Fibroblast of skin of right biceps (primary cell): Measurements from ENCODE around the gene LSM2.

Source experiments
- DNase-seq: peaks from one replicate; pipeline ENCODE4 v3.0.0-alpha.2; 2013

The LSM2 gene

DNA sequence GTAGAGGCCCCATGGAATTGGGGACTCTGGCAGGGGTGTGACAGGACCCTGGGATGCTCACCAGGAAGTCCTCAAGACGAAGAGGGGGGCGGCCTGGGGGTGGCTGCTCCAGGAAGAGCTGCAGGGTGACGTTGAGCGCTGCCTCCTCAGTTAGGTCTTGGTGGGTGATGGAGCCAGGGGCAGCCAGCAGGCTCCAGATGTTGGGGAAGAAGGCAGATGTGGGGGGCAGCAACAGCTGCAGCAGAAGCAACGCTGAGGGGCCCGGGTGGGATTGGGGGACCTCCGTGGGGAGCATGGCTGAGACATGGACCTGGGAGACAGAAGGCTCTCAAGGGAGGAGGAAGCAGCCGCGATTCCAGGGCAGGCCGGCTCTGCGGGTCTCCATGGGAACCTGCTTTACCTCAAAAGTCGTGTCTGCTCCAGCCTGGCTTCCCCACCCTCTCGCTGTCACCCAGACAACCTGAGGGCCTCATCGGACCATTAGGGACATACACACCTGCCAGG, 30.2 kb downstream of the LSM2 start:
- no peak for DNase-seq

DNA sequence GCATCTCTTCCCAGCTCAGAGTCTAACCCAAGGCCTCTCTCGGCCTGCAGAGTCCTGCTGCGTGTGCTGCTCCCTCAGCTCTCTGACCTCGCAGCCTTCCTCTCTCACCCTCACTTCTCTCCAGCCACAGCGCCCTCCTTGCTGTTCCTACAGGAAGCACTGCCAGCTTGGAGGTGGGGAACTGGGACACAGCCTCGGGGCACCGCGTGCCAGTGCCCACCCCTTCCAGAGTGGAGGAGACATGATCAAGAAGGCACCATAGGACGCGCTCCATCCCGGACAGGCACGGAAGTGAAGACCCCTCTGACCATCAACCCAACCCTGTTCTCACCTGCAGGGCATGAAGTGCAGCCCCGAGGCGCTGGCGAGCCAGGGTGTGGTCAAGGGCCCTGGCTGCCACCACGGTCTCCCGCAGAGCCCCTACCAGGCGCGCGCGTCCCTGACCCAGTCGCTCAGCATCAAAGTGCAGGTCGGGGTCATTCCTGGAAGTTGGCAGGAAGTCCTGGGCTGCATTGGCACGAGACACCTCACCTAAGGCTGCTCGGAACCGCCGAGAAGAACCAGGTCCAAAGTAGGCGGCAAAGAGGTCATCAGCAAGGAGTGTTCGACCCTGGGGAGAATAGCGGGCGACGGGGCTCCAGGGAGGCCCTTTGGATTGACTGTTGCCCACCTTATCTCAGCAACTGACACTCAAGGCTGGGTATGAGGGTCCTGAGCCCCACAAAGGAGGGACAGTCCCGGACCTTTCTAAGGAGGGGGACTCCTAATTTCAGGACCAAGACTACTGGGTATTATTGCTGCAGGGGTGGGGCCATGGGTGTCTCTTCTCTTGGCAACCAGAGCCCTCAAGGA, 30.9 kb downstream of the LSM2 start:
- DNase-seq, result no peak

DNA sequence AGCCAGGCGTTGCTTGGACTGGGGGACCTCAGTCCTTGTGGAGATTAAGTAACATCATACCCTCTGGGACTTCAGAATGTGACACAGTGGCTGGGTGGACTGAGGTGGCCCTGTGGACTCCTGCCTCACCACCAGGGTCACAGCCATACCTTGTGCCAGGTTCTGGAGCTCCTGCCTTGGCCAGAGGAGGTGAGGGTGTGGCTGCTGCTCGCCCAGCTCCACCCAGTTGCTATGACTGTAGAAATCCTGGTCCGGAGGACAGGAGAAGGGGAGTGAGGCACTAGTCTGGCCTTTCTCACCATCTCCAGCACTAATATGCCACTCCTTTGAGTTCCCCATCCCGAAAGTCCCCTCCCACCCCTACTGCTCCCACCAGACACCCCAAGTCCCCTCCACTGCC, 31.6 kb downstream of the LSM2 start:
- DNase-seq, result no peak

DNA sequence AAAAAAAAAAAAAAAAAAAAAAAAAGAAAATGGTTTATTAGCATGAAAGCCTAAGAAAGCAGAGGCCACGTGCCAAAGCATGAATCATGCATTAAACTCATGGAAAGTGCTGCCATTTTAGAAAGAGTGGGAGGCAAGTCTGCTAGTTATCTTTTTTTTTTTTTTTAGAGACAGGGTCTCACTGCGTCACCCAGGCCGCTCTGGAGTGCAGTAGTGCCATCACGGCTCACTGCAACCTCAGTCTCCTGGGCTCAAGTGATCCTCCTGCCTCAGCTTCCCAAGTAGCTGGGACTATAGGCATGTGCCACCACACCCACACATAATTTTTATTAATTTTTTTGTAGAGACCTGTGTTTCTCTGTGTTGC, 34.8 kb downstream of the LSM2 start:
- DNase-seq, result peak; percentile 56

DNA sequence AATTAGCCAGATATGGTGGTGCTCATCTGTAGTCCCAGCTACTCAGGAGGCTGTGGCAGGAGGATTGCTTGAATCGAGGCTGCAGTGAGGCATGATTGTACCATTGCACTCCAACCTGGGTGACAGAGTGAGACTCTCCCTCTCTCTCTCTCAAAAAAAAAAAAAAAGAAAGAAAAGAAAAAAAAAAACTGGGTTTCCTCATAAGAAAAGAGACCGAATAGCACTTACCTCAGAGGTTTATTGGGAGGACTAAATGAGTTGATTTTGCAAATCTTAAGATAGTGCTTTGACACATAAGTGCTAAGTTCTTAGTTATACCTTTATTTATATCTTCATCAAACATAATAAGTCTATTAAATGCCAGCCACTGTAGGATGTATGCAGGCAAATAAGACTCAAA, 35.9 kb downstream of the LSM2 start:
- DNase-seq, result no peak

DNA sequence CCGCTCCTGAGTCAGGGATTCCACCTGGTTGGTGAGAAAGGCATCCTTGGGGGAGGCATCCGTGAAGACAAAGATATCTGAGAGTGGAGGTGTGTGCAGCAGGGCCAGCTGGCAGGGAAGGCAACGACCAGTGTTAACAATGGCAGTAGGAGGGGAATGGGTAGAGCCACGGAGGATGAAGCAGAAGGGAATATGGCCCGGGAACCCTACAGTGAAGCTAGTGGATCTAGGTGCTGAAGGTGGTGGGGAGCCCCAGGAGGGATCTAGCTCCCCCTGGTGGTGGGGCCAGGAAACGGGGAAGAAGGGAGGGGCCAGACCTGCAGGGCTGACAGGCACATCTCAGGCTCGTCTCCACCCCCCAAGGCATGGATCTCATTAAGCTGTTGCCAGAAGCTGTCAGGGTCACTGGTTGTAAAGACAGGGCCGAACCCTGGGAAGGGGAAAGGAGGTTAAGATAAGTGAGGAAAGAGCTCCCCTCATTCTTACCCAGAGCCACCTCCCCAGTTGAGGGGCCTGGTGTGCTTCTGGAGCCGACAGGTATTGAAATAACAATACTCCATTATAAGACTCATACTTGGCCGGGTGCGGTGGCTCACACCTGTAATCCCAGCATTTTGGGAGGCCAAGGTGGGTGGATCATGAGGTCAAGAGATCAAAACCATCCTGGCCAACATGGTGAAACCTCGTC, 36.9 kb downstream of the LSM2 start:
- peak; percentile 46 for DNase-seq

DNA sequence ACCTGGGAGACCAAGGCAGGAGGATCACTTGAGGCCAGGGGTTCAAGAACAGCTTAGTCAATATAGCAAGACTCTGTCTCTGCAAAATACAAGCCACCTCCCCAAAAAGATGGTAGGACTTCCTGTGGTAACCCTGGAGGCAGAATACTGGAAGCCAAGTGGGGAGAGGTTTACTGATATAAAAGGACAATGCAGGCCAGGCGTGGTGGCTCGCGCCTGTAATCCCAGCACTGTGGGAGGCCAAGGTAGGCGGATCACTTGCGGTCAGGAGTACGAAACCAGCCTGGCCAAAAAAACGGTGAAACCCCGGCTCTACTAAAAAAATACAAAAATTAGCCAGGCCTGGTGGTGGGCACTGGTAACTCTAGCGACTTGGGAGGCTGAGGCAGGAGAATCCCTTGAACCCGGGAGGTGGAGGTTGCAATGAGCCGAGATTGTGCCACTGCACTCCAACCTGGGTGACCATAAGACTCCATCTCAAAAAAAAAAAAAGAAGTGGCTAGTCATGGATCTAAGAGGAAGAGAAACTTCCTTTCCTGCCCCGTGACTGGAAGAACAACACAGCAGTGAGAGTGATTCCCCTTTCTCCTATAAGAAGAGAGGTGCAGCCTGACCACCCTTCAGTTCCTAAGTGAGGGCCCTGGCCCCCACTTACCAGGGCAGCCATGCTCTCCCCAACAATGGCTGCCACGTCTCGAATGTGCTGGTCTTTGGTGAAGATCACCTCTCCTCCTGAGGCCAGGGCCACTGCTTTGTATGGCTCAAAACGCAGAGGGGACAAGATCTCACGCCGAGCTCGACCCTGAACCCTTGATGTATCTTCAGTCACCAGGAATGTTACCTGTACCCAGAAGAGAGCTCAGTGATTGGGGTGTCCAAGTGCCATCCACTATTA, 38.2 kb downstream of the LSM2 start:
- DNase-seq, result no peak

DNA sequence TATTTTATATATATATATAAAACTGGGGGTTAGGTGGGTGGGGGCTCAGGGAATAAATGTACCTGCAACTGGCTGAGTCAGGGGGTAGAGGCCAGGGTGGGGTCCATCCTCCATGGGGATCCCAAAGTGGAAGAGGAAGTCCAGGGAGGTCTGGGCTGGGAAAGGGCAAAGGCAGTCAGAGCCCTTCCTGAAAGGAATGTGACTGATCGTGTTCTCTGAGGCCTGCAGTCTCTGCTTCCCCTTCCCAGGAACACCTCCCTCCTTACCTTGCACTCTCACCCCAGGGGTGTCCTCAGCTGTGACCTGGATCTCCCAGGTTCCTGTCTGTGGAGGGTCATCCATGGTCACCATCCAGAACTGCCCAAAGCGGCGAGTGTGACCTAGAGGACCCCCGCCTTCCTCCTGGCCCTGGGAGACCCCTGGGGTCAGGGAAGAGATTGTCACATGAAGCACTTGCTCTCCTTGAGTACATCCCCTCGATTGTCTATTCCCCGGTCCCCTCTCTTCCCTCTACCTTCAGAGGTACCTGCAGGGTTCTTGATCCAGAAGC, 39.6 kb downstream of the LSM2 start:
- DNase-seq, result no peak

DNA sequence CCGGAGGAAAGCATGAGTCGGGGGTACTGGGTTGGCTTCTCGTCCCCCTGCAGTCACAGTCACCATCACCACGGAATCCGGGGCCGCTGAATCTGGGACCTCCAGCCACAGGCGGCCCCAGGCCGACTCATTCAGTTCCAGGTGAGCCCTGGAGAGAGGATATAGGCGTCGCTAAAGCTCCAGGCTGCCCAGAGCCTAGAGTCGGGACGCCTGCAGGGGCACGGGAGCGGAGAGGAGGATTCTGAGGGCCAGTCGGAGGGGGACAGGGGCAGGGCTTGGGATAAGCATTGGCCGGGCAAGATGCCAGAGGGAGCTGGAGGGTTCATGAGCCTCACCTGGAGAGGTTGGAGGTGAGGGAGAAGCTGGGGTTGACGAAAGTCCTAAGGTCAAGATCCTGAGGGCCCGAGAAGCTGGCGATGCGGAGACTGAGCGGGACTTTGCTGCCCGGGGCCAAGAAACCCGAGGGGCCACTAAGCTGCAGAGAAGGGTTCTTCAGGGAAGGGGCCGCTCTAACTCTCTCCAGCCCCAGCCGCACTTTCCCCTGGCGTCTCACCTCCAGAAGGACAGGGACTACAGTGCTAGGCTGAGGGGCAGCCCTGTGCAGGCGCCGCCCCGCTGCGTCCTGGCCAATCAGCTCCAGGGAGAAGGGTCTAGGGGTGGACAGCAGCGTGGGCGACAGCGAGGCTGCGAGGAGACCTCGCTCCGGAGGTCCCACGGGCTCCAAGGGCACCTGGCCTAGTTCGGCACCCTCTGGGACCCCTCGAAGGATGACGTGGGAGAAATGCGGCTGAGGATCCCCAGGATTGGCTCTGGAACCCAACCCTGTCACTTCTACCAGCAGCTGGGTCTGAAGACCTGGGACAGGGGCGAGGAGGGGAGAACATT, 40.6 kb downstream of the LSM2 start:
- DNase-seq, result peak; percentile 16

DNA sequence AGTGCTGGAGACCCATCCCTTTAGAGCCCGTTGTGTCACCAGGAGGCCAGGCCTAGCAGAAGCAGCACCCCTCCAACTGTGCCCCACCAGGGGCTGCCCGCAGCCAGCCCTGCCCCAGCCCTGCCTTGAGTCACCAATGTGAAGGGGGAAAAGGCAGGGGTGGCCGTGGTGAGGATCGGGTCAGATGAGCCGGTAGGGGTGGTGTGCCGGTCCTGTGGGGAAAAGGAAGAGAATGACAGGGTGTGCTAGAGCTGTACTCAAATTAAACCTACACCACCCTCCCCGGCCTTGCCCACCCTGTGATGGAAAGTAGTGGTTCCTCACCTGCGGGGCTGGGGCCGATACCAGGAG, 41.2 kb downstream of the LSM2 start:
- no peak for DNase-seq

DNA sequence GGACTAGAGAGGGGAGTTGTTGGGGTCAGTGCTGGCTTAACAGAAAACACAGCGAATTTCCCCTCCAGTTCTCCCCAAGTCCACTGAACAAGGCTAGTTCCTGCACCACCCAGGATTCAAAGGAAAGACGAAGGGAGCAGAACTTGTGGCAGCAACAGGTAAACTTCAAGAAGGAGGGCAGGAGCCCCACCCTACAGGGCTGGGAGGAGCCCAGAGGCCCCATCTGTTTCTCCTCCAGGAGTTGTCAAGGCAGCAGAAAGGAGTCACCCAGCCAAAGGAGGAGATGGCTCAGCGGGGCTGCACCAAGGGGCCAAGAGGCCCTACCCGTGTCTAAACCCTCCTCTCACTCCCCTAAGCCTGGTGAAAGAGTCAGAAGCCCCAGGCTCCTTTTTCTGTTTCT, 42.6 kb downstream of the LSM2 start:
- no peak for DNase-seq

DNA sequence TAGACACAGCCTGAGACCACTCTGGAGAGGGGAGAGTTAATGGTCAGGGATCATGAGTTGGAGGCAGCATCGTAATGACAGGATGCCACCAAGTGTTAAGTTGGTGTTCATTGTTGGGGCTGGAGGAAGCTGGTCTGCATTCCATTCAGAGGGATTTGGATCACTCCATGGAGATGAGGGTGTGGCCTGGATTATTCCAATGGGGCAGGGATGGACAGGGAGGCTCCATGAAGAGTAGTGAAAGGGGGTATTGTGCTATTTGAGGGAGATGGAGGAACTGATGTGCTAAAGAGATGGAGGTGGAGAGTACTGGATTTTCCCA, 43.2 kb downstream of the LSM2 start:
- peak; percentile 74 for DNase-seq

DNA sequence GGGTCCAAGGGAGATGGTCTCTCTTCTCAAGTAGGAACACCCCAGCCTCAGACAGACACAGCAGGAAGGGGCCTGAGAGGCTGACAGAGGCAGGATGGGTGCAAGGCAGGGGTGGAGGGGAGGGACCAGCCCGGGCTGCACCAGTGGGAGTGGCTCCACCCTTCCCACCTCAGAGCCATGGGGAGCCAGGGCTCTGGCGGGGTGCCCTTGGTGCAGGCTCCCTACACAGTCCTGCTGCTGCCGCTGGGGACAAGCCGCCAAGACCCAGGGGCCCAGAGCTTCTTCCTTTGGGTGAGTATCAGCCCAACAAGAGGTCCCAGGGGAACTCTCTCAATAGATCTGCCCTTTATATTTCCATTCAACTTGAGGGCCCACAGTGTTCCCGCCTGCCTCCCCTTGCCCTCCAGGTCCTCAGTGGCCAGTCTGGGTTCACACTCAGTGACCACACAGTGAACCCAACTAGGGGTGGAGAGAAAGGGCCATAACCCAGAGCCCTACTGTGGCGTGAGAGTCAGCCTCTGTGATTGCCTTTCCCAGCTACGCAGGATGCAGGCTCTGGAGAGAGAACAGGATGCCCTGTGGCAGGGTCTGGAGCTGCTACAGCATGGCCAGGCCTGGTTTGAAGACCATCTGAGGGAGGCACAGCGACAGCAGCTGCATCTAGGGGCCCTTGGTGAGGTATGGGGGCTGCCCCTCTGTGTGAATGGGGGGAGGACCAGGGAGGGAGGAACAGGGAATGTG, 43.7 kb downstream of the LSM2 start:
- no peak for DNase-seq

DNA sequence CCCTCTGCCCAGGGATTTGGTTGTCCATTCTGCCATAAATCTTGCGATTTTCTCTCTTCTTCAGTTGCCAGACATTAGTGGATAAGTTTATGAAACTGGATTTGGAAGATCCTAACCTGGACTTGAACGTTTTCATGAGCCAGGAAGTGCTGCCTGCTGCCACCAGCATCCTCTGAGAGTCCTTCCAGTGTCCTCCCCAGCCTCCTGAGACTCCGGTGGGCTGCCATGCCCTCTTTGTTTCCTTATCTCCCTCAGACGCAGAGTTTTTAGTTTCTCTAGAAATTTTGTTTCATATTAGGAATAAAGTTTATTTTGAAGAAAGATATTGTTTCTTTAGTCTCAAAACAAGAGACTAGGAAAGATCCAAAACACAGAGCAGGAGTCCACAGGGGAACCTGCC, 44.4 kb downstream of the LSM2 start, which contains the start of gene SAPCD1:
TSS of gene SAPCD1 (plus strand) at position 301 of the 400 bp plus-strand sequence. CDS start 399 bp downstream, outside the sequence.
- no peak for DNase-seq

DNA sequence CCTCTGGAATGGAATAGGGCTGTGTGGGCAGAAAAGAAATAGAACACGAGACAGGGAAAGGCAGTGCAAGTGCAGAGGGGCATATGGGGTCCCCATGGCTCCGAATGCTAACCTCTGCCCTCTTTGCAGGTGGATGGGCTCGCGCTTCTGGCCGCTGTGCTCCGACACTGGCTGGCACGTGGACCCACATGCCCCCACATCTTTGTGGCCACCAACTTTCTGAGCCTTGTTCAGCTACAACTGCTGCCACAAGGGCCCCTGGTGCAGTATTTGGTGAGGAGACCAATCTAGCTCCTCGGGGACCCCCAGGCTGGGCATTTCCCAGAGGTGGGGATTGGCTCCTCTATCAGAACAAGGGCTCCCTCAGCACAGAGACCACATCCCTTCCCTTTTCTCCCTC, 45.4 kb downstream of the LSM2 start:
- no peak for DNase-seq

DNA sequence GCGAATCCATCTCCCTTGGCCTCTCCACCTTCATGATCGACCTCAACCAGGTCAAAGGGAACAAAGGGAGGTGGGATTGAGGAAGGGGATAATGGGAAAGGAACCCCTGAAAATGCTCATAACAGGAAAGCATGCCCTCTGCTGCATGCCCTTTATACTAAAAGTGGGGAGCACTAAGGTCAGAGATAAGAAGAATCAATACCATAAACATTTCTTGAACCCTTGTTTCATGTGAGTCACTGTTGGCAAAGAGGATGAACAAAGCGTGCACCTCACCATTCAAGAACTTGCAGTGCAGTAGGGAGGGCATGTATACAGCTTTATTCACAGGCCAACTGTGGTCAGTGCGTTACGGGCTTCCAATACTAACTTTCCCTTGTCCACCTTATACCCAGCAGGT, 46.0 kb downstream of the LSM2 start:
- no peak for DNase-seq

DNA sequence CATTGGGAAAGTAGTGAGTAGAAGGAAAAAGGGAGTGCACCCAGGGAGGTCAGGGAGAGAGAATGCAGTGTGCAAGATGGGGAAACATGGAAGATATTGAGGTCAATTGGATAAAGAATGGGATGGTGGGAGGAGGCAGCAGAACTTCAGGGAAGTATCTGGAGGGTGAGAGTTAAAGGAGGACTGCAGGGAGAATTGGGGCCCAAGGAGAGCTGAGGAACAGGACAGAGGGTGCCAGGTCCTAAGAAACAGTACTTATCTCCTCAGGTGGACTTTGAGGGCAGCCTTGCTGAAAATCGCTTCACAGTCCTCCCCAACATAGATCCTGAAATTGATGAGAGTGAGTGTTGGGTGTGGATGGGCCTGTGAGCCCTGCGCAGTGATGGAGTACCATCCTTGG, 48.5 kb downstream of the LSM2 start:
- no peak for DNase-seq

DNA sequence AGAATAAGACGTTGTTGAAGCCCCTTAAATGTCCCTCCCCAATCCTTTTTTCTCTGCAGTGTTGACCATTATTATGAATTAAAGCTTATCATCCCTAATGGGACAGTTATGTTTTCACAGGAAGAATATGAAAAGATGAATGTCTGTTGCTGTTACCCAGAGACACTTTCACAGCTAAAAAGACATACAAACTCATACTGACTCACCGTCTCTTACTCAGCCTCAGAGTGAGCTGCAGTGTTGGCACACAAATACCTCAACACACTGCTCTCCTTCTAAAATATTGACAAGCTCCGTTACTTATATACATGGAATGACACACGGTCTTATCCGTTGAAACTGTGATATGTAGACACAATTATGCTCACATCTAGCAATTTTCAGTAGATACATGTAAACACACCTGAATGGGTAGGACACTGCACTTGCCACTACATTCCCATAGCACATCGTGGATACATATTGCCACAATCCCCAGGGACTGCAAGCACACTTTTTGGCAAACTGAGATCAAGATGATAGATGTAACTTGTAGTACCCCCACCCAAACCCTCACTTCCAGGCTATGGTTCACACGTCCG, 53.9 kb downstream of the LSM2 start:
- peak; percentile 84 for DNase-seq

DNA sequence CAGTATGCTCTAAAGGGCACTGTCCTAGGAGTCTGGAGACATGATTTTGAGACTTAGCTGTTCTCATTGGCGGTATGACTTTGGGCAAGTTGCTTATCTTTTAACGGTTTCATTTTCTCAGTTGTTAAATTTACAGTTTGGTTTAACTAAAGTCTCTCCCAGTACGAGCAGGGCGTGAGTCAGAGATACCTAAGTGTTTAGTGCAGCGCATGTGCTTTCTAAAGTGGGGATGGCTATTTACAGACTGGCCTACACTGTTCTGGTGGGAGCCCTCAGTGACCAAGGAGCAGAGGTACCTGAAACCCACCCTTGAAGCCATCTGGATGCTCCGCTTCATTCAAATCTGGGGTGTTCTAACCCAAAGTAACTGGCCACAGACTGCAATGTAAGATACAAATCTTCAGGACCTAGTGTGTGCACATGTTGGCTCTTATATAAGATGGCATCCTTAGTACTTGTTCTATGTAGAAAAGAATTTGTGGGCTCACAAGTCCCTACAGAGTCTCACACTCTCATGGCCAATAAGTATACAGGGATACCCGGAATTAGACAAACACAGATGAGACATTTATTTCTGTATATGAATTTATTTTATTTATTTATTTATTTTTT, 56.2 kb downstream of the LSM2 start:
- DNase-seq, result no peak

DNA sequence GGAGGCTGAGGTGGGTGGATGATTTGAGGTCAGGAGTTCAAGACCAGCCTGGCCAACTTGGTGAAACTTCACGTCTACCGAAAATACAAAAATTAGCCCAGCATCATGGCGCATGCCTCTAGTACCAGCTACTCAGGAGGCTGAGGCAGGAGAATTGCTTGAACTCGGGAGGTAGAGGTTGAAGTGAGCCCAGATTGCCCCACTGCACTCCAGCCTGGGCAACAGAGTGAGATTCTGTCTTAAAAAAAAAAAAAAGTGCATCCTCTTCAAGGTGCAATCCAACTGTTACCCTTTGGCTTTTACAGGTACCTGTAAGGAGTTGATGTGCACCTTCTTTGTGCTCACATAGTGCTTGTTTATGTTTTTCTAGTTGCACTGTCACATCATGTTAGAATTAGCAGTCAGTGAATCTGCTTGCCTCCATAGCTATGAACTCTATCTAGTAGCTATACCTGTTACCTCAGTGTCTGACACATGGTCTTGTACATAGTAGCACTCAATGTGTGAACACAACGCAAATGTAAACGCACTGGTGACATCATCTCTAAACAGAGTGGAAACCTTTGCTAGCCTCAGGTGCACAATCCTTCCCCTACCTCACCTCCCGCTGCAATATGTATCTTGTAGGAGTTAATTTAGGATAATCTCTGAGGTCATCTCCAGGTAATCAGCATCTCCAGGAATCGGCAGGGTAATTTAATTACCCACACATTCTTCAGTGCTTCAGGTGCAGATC, 57.3 kb downstream of the LSM2 start:
- DNase-seq, result no peak
